NB4 (cell line): ENCODE measurements around the gene SRGAP1.

Experiments used
- DNase-seq: peaks from one replicate; pipeline ENCODE4 v3.0.0; 2010; ENCODE audit warnings: low read depth
- H3K4me3 ChIP-seq: one replicate; pipeline ENCODE4 v1.5.1; 2011; ENCODE audit warnings: mild to moderate bottlenecking, low read depth, low read length, moderate library complexity
- MYC ChIP-seq: IDR thresholded peaks from 2 replicates; pipeline ENCODE4 v1.6.1; 2011; ENCODE audit warnings: low read depth, low read length
- POLR2A ChIP-seq: IDR thresholded peaks from 2 replicates; pipeline ENCODE4 v1.6.1; 2011; ENCODE audit warnings: mild to moderate bottlenecking; ENCODE audit not compliant: insufficient read length; ENCODE audit errors: extremely low read depth
- TF ChIP-seq, protein P1 (sequence below): IDR thresholded peaks from one replicate; pipeline ENCODE4 v1.5.1; 2012; ENCODE audit warnings: low read depth, low read length
- TF ChIP-seq, protein P2 (sequence below): IDR thresholded peaks from 2 replicates; pipeline ENCODE4 v1.6.1; 2011; ENCODE audit warnings: low read depth, low read length

The SRGAP1 gene

DNA sequence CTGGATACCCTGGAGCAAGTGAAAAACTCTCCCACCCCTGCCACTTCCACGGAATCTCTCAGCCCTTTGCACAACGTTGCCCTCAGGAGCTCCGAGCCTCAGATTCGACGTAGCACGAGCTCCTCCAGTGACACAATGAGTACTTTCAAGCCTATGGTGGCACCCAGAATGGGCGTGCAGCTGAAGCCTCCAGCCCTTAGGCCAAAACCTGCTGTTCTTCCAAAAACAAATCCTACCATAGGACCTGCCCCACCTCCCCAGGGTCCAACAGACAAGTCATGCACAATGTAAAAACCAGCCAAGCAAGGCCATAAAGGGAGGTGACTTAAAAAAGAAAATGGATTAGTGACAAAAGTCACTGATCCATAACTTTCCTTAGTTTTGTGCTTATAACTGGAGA lies 297.9 kb downstream of the SRGAP1 start:
- DNase-seq: no peak
- no peak overlapping the region for H3K4me3 ChIP-seq
- TF ChIP-seq POLR2A: no peak

DNA sequence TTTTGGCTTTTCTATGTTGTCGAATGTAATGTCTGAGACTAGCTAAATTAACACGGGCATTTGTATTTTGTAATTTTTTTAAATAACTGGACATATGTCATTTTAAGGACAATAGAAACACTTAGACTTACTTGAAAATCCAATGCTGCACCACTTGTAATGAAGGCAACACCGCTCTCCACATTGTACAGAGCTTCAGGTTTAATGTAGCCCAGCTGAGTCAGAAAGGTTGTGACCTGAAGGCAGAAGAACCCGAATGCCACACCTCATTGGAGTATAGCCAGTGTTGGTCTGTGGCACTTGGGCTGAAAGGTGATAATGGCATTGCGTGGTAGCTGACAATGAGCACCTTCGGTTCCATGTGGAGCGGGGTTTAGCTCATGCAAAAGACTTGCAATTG lies 298.3 kb downstream of the SRGAP1 start:
- DNase-seq: no peak
- TF ChIP-seq, protein P1, sequence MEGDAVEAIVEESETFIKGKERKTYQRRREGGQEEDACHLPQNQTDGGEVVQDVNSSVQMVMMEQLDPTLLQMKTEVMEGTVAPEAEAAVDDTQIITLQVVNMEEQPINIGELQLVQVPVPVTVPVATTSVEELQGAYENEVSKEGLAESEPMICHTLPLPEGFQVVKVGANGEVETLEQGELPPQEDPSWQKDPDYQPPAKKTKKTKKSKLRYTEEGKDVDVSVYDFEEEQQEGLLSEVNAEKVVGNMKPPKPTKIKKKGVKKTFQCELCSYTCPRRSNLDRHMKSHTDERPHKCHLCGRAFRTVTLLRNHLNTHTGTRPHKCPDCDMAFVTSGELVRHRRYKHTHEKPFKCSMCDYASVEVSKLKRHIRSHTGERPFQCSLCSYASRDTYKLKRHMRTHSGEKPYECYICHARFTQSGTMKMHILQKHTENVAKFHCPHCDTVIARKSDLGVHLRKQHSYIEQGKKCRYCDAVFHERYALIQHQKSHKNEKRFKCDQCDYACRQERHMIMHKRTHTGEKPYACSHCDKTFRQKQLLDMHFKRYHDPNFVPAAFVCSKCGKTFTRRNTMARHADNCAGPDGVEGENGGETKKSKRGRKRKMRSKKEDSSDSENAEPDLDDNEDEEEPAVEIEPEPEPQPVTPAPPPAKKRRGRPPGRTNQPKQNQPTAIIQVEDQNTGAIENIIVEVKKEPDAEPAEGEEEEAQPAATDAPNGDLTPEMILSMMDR: no peak
- TF ChIP-seq MYC: no peak
- TF ChIP-seq POLR2A: no peak
- TF ChIP-seq, protein P2, sequence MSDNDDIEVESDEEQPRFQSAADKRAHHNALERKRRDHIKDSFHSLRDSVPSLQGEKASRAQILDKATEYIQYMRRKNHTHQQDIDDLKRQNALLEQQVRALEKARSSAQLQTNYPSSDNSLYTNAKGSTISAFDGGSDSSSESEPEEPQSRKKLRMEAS: no peak
- H3K4me3 ChIP-seq: no peak overlapping the region

DNA sequence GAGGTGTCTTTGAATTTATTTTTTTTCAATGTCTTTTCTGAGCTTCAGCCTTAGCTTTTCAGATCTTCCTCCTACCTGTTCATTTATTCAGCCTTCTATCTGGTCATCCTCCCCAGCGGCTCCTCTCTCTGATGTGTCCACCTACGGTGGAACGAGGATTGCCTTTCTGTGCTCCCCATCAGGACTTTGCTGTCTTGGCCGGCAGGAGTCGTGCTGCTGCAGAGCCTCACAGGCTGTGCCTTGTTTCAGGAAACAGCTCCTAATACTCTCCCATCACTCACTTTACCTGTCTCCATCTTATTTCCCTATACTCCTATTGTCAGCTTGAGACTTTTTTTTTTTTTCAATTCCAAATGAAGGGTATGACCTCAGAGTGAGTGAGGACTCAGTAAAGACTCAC lies 300.7 kb downstream of the SRGAP1 start:
- H3K4me3 ChIP-seq: no peak overlapping the region
- TF ChIP-seq, protein P2: no peak
- TF ChIP-seq POLR2A (no peak), MYC (no peak)
- TF ChIP-seq, protein P1: no peak
- DNase-seq: no peak

DNA sequence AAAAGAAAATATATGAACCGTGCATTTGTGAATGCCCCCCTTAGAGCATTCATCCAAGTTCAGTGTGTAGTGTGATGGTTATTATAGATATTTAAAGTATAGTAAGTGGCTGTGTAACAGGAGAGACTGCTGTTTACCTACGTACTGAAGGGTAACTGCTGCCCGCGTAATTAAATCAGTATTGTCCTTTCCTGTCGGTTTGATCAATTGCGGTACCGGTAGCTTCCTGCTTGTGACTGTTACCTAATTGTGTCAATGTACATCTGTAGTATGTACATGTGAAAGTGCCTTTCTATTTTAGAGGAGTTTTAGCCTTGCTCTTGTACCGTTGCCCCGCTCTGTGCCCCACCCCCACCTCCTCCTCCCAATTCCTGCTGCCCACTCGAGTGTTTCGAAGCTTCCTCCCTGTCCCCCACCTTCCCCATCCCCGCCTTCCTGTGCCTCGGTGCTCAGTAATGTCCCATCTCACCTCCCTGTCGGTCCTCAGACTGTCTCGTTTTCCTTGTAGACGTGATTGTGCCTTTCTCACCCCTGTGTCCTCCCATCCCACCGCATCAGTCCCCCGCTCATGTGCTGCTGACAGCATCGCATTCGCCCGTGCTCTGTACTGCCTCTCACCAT lies 302.6 kb downstream of the SRGAP1 start:
- H3K4me3 ChIP-seq: no peak overlapping the region
- no peak for DNase-seq
- TF ChIP-seq POLR2A: no peak
- no peak for TF ChIP-seq MYC
- TF ChIP-seq, protein P1: no peak
- TF ChIP-seq, protein P2: no peak

DNA sequence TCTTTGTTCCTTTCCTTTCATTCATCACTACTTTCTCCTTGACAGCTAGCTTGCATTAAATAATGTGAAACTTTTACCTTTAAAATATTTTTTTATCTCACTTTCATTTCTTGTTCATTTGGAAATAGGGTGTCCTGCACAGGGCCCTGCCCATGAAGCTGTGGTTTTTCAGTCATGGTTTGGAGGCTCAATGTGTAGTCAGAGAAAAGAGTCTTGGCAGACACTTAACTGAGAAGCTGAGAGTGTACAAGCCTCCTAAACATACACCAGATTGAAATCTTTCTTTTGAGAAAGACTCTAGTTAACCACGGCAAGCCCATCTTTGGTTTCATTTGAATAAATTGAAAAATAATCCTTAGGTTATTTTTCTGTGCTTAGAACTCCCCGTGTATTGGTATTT lies 303.4 kb downstream of the SRGAP1 start:
- no peak for TF ChIP-seq POLR2A
- TF ChIP-seq, protein P2: no peak
- TF ChIP-seq MYC: no peak
- TF ChIP-seq, protein P1: no peak
- no peak overlapping the region for H3K4me3 ChIP-seq
- DNase-seq: no peak

DNA sequence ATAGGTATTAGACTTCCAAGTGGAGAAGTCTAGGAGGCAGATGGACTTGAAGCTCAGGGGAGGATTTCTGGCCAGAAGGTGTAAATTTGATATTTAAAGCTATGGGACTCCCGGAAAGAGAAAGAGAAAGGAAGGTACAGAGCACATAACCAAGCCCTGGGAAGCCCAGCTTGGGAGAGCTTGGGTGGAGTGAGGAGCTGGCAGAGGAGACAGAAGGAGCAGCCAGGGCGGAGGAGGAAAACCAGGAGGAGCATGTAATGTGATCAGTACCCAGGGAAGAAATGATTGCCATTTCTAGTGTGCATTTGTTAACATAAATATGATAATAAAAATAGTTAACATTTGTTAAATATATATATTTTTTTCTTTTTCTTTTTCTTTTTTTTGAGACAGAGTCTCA lies 310.2 kb downstream of the SRGAP1 start:
- no peak for DNase-seq
- TF ChIP-seq, protein P2: no peak
- no peak for TF ChIP-seq MYC
- TF ChIP-seq POLR2A: no peak
- TF ChIP-seq, protein P1: no peak
- H3K4me3 ChIP-seq: no peak overlapping the region
